ENCODE measurements around the gene LRRC3.

LRRC3 gene

GRCh38 chr21:44456915-44457736, 1.8 kb downstream of the LRRC3 start:
- DNase-seq (ENCODE audit: low read depth): no peak

- no peak for DNase-seq (ENCODE audit: low read depth)
Measured at GRCh38 chr21:44458971-44459711, 3.8 kb downstream of the LRRC3 start.

GRCh38 chr21:44459712-44460440, 4.6 kb downstream of the LRRC3 start:
- no peak for DNase-seq (ENCODE audit: low read depth)

- no peak for DNase-seq (ENCODE audit: low read depth)
Measured at GRCh38 chr21:44460441-44460755, 5.1 kb downstream of the LRRC3 start.

GRCh38 chr21:44461005-44461404, 5.7 kb downstream of the LRRC3 start:
- no peak for DNase-seq (ENCODE audit: low read depth)

GRCh38 chr21:44461464-44462001, 6.2 kb downstream of the LRRC3 start:
- no peak for DNase-seq (ENCODE audit: low read depth)

- no peak for DNase-seq (ENCODE audit: low read depth)
Measured at GRCh38 chr21:44462086-44462833, 7.0 kb downstream of the LRRC3 start.

- no peak for DNase-seq (ENCODE audit: low read depth)
Measured at GRCh38 chr21:44462834-44463200, 7.5 kb downstream of the LRRC3 start.

GRCh38 chr21:44463724-44464123, 8.4 kb downstream of the LRRC3 start:
- DNase-seq (ENCODE audit: low read depth): no peak

- DNase-seq (ENCODE audit: low read depth): no peak
Measured at GRCh38 chr21:44464351-44464750, 9.0 kb downstream of the LRRC3 start.

- DNase-seq (ENCODE audit: low read depth): no peak
Measured at GRCh38 chr21:44466351-44466954, 11.1 kb downstream of the LRRC3 start.

- DNase-seq (ENCODE audit: low read depth): no peak
Measured at GRCh38 chr21:44466996-44467858, 11.9 kb downstream of the LRRC3 start.

GRCh38 chr21:44467859-44468195, 12.5 kb downstream of the LRRC3 start:
- DNase-seq (ENCODE audit: low read depth): no peak

GRCh38 chr21:44471341-44471740, 16.0 kb downstream of the LRRC3 start:
- DNase-seq (ENCODE audit: low read depth): no peak

- DNase-seq (ENCODE audit: low read depth): no peak
Measured at GRCh38 chr21:44471996-44472395, 16.7 kb downstream of the LRRC3 start.

GRCh38 chr21:44473915-44474555, 18.7 kb downstream of the LRRC3 start:
- no peak for DNase-seq (ENCODE audit: low read depth)

GRCh38 chr21:44475266-44475845, 20.0 kb downstream of the LRRC3 start:
- DNase-seq (ENCODE audit: low read depth): no peak

- DNase-seq (ENCODE audit: low read depth): no peak
Measured at GRCh38 chr21:44477131-44477530, 21.8 kb downstream of the LRRC3 start.

- DNase-seq (ENCODE audit: low read depth): no peak
Measured at GRCh38 chr21:44477712-44478111, 22.4 kb downstream of the LRRC3 start.
